Activated CD4-positive, alpha-beta T cell treated with anti-CD3 and anti-CD28 coated beads, Interleukin-2, amount 50 U/mL, for 1 hour (primary cell): ENCODE data around the gene ADORA1.

ENCODE experiments used
- DNase-seq: peaks from one replicate; pipeline ENCODE4 v3.0.0-alpha.2; 2020

ADORA1 gene

GRCh38 chr1:203196371-203196770, 68.8 kb downstream of the ADORA1 start:
- DNase-seq = no peak

- DNase-seq = no peak
Observed at GRCh38 chr1:203197625-203198024, 70.1 kb downstream of the ADORA1 start.

- no peak for DNase-seq
Observed at GRCh38 chr1:203199002-203199401, 71.5 kb downstream of the ADORA1 start.

GRCh38 chr1:203199481-203199815, 71.9 kb downstream of the ADORA1 start:
- DNase-seq = no peak

GRCh38 chr1:203199816-203200571, 72.5 kb downstream of the ADORA1 start:
- no peak for DNase-seq

GRCh38 chr1:203200916-203201315, 73.4 kb downstream of the ADORA1 start:
- no peak for DNase-seq

- DNase-seq = no peak
Observed at GRCh38 chr1:203201516-203202205, 74.1 kb downstream of the ADORA1 start.

GRCh38 chr1:203202431-203203245, 75.1 kb downstream of the ADORA1 start:
- no peak for DNase-seq

- DNase-seq = no peak
Observed at GRCh38 chr1:203204756-203205155, 77.2 kb downstream of the ADORA1 start.

GRCh38 chr1:203206129-203206687, 78.7 kb downstream of the ADORA1 start:
- no peak for DNase-seq

- DNase-seq = no peak
Observed at GRCh38 chr1:203207751-203208150, 80.2 kb downstream of the ADORA1 start.

- DNase-seq = no peak
Observed at GRCh38 chr1:203208181-203208580, 80.7 kb downstream of the ADORA1 start.

GRCh38 chr1:203210350-203210749, 82.8 kb downstream of the ADORA1 start:
- no peak for DNase-seq

GRCh38 chr1:203210988-203211387, 83.5 kb downstream of the ADORA1 start:
- no peak for DNase-seq

- no peak for DNase-seq
Observed at GRCh38 chr1:203211812-203212211, 84.3 kb downstream of the ADORA1 start.

- no peak for DNase-seq
Observed at GRCh38 chr1:203213126-203213525, 85.6 kb downstream of the ADORA1 start.

GRCh38 chr1:203214871-203215270, 87.3 kb downstream of the ADORA1 start:
- no peak for DNase-seq

- DNase-seq = no peak
Observed at GRCh38 chr1:203215573-203215972, 88.0 kb downstream of the ADORA1 start.

- DNase-seq = peak; percentile 47
Observed at GRCh38 chr1:203216274-203217138, 89.0 kb downstream of the ADORA1 start.
